Liver (tissue), 9 donors: ENCODE results near the gene PRR13. TPM values are rescaled to one million over a fixed set of nuclear protein-coding genes. Genes with fewer than 3 reads are reported as not detected.

Experiments
- DNase-seq: peaks from one replicate; pipeline ENCODE4 v3.0.0-alpha.2; 2017; ENCODE audit warnings: low spot score
- H3K27ac ChIP-seq, 2 donors: one replicate each; pipeline ENCODE4 v1.7.0; 2013; ENCODE audit warnings: inconsistent platforms in 2 of 2, low read length in 2 of 2, control low read depth in 1 of 2, low read depth in 1 of 2, mild to moderate bottlenecking in 1 of 2
- H3K27me3 ChIP-seq, 4 donors: one replicate each; pipeline versions ENCODE4 v1.6.1 to v1.7.0; 2013; ENCODE audit warnings: low read length in 3 of 4, inconsistent platforms in 1 of 4, mild to moderate bottlenecking in 1 of 4, moderate library complexity in 1 of 4; ENCODE audit not compliant: control insufficient read depth in 4 of 4, insufficient read depth in 4 of 4
- H3K36me3 ChIP-seq, 4 donors: one replicate each; pipeline versions ENCODE4 v1.6.1 to v1.7.0; 2013; ENCODE audit warnings: low read length in 3 of 4, mild to moderate bottlenecking in 3 of 4, low read depth in 1 of 4, moderate library complexity in 1 of 4; ENCODE audit not compliant: control insufficient read depth in 4 of 4, insufficient read depth in 3 of 4
- H3K4me1 ChIP-seq, 4 donors: one replicate each; pipeline versions ENCODE4 v1.6.1 to v1.7.0; 2013; ENCODE audit warnings: low read length in 3 of 4, mild to moderate bottlenecking in 3 of 4, moderate library complexity in 1 of 4; ENCODE audit not compliant: control insufficient read depth in 4 of 4, insufficient read depth in 4 of 4
- H3K4me3 ChIP-seq, 3 donors: one replicate each; pipeline versions ENCODE4 v1.6.1 to v1.7.0; 2013; ENCODE audit warnings: low read length in 3 of 3, control low read depth in 1 of 3, low read depth in 1 of 3, mild to moderate bottlenecking in 1 of 3
- H3K9ac ChIP-seq, 2 donors: one replicate each; pipeline ENCODE4 v1.7.0; 2013; ENCODE audit warnings: low read length in 2 of 2, mild to moderate bottlenecking in 2 of 2, moderate library complexity in 2 of 2, control low read depth in 1 of 2, low read depth in 1 of 2
- H3K9me3 ChIP-seq, 4 donors: one replicate each; pipeline versions ENCODE4 v1.6.1 to v1.7.0; 2013; ENCODE audit warnings: low read length in 3 of 4; ENCODE audit not compliant: control insufficient read depth in 4 of 4
- ATF3 ChIP-seq: IDR thresholded peaks from 2 replicates; pipeline ENCODE4 v1.6.1; 2016; ENCODE audit warnings: antibody characterized with exemption
- EGR1 ChIP-seq, 2 donors: IDR thresholded peaks; 2 replicates each; pipeline ENCODE4 v1.6.1; 2016 to 2018; ENCODE audit warnings: antibody characterized with exemption in 2 of 2, low read depth in 2 of 2
- FOXA1 ChIP-seq: IDR thresholded peaks from 2 replicates; pipeline ENCODE4 v1.6.1; 2016; ENCODE audit warnings: antibody characterized with exemption
- FOXA2 ChIP-seq: IDR thresholded peaks from 2 replicates; pipeline ENCODE4 v1.6.1; 2016; ENCODE audit warnings: antibody characterized with exemption
- GABPA ChIP-seq, 2 donors: IDR thresholded peaks in 1 of 2; conservative IDR thresholded peaks in 1 of 2; 2 replicates each; pipeline ENCODE4 v1.6.1; 2016; ENCODE audit warnings: antibody characterized with exemption in 2 of 2, mild to moderate bottlenecking in 1 of 2, moderate library complexity in 1 of 2
- HNF4A ChIP-seq, 2 donors: conservative IDR thresholded peaks; 2 replicates each; pipeline ENCODE4 v1.6.1; 2016; ENCODE audit warnings: antibody characterized with exemption in 2 of 2, mild to moderate bottlenecking in 2 of 2
- HNF4G ChIP-seq: IDR thresholded peaks from 2 replicates; pipeline ENCODE4 v1.6.1; 2016; ENCODE audit warnings: antibody characterized with exemption
- JUND ChIP-seq, 2 donors: IDR thresholded peaks; 2 replicates each; pipeline ENCODE4 v1.6.1; 2016; ENCODE audit warnings: antibody characterized with exemption in 2 of 2
- MAX ChIP-seq: IDR thresholded peaks from 2 replicates; pipeline ENCODE4 v1.6.1; 2016; ENCODE audit warnings: antibody characterized with exemption
- RAD21 ChIP-seq, 2 donors: IDR thresholded peaks; 2 replicates each; pipeline ENCODE4 v1.6.1; 2016; ENCODE audit warnings: antibody characterized with exemption in 2 of 2, mild to moderate bottlenecking in 2 of 2
- TAF1 ChIP-seq: conservative IDR thresholded peaks from 2 replicates; pipeline ENCODE4 v1.6.1; 2016; ENCODE audit warnings: antibody characterized with exemption, mild to moderate bottlenecking
- YY1 ChIP-seq: IDR thresholded peaks from 2 replicates; pipeline ENCODE4 v1.6.1; 2016; ENCODE audit warnings: antibody characterized with exemption, mild to moderate bottlenecking
- WGBS: extraction: QIAGEN DNeasy Blood & Tissue Kit; methylation state at CpG from one replicate; pipeline ENCODE4 v1.1.7; 2013; 5-methylcytosine and 5-hydroxymethylcytosine counted together
- polyA plus RNA-seq, 2 donors: library from polyadenylated mRNA; stranded (reverse) in 1 of 2; unstranded in 1 of 2; fragments of 200-250 nt in 1 of 2; fragments of >200 nt in 1 of 2; fragmentation: Nextera tagmentation in 1 of 2; extraction: Ambion mirVana in 1 of 2; gene quantifications; one replicate each; pipeline versions ENCODE4 v1.2.1 to v1.2.3, GENCODE V29; 2013 to 2015
- total RNA-seq, 2 donors: library from RNA; depleted of rRNA; stranded (reverse); fragments of >200 nt; gene quantifications; one replicate each; pipeline ENCODE4 v1.2.3, GENCODE V29; 2014
- TF ChIP-seq, protein P1 (sequence below): IDR thresholded peaks from 2 replicates; pipeline ENCODE4 v1.6.1; 2016; ENCODE audit warnings: antibody characterized with exemption, mild to moderate bottlenecking
- TF ChIP-seq, protein P2 (sequence below): IDR thresholded peaks from 2 replicates; pipeline ENCODE4 v1.6.1; 2016; ENCODE audit warnings: antibody characterized with exemption
- donor health status: healthy.
- donor health status: healthy.
- donor health status: healthy.
- donor health status: healthy.
- donor health status: healthy.

The PRR13 gene
- total and polyA plus RNA-seq, 4 donors: 18.2 to 107 (median 61.3) TPM

- TF ChIP-seq, protein P1, sequence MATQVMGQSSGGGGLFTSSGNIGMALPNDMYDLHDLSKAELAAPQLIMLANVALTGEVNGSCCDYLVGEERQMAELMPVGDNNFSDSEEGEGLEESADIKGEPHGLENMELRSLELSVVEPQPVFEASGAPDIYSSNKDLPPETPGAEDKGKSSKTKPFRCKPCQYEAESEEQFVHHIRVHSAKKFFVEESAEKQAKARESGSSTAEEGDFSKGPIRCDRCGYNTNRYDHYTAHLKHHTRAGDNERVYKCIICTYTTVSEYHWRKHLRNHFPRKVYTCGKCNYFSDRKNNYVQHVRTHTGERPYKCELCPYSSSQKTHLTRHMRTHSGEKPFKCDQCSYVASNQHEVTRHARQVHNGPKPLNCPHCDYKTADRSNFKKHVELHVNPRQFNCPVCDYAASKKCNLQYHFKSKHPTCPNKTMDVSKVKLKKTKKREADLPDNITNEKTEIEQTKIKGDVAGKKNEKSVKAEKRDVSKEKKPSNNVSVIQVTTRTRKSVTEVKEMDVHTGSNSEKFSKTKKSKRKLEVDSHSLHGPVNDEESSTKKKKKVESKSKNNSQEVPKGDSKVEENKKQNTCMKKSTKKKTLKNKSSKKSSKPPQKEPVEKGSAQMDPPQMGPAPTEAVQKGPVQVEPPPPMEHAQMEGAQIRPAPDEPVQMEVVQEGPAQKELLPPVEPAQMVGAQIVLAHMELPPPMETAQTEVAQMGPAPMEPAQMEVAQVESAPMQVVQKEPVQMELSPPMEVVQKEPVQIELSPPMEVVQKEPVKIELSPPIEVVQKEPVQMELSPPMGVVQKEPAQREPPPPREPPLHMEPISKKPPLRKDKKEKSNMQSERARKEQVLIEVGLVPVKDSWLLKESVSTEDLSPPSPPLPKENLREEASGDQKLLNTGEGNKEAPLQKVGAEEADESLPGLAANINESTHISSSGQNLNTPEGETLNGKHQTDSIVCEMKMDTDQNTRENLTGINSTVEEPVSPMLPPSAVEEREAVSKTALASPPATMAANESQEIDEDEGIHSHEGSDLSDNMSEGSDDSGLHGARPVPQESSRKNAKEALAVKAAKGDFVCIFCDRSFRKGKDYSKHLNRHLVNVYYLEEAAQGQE: no peak
- TF ChIP-seq EGR1 (IDR thresholded peaks at IDR 0.05; ENCODE audit: low read depth in 2 of 2) (no peak), HNF4A (conservative IDR thresholded peaks at IDR 0.05) (no peak), ATF3 (no peak), YY1 (no peak)
Measured at GRCh38 chr12:53483225-53483978, 41.9 kb downstream of the PRR13 start (continued).

DNA sequence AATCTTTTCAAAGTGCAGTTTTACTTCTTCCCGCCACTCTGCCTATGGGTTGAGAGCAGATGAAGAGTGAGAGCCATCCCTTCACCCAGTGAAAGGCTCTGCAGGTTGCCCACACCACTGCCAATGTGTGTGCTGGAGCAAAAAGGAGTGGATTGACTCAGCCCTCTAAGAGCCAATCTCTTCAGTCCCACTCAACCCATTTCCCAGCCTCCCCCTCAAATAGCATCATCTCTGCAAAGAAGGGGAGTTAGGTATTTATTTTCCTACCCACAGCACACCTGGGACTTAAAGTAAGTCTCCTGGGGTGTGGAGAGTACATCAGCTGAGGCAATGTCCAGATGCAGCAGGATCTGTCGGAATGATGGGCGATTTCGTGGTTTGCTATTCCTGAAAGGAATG, 42.4 kb downstream of the PRR13 start:
- TF ChIP-seq ATF3 (no peak), EGR1 (IDR thresholded peaks at IDR 0.05; ENCODE audit: low read depth in 2 of 2) (no peak), GABPA (IDR thresholded peaks at IDR 0.05 in 1 of 2, conservative IDR thresholded peaks at IDR 0.05 in 1 of 2) (no peak), YY1 (no peak), HNF4G (no peak), HNF4A (conservative IDR thresholded peaks at IDR 0.05) (no peak), MAX (no peak), FOXA2 (no peak), FOXA1 (no peak), TAF1 (no peak), RAD21 (IDR thresholded peaks at IDR 0.05) (no peak), JUND (IDR thresholded peaks at IDR 0.05) (no peak)
- TF ChIP-seq, protein P2, sequence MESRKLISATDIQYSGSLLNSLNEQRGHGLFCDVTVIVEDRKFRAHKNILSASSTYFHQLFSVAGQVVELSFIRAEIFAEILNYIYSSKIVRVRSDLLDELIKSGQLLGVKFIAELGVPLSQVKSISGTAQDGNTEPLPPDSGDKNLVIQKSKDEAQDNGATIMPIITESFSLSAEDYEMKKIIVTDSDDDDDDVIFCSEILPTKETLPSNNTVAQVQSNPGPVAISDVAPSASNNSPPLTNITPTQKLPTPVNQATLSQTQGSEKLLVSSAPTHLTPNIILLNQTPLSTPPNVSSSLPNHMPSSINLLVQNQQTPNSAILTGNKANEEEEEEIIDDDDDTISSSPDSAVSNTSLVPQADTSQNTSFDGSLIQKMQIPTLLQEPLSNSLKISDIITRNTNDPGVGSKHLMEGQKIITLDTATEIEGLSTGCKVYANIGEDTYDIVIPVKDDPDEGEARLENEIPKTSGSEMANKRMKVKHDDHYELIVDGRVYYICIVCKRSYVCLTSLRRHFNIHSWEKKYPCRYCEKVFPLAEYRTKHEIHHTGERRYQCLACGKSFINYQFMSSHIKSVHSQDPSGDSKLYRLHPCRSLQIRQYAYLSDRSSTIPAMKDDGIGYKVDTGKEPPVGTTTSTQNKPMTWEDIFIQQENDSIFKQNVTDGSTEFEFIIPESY: no peak
- H3K27me3 ChIP-seq: no peaks in the 10 kb centered on the region
- no peak overlapping the region for H3K4me3 ChIP-seq
- no peaks in the 10 kb centered on the region for H3K4me1 ChIP-seq
- no peak overlapping the region for H3K27ac ChIP-seq
- H3K9me3 ChIP-seq: no peaks in the 10 kb centered on the region
- H3K9ac ChIP-seq: no peak overlapping the region
- DNase-seq: no peak
- WGBS: 94% methylated on average over 4 of the region's 4 CpGs
- H3K36me3 ChIP-seq: peaks cover 4 to 46% (median 34%) of the 10 kb centered on the region in 4 donors
